Heart right ventricle (tissue), 16 donors: ENCODE measurements around the gene PPCS. TPM values are rescaled to one million over a fixed set of nuclear protein-coding genes. Genes with fewer than 3 reads are reported as not detected.

Experiments
- ATAC-seq, 8 donors: fragments of 200-7000 bp; cut with Tn5 transposase; one replicate each; pipeline ENCODE4 v1.9.1; 2020; ENCODE audit warnings: mild to moderate bottlenecking in 8 of 8, moderate library complexity in 8 of 8, moderate number of reproducible peaks in 1 of 8
- DNase-seq, 2 donors: peaks; one replicate each; pipeline ENCODE4 v3.0.0-alpha.2; 2020
- H3K27ac ChIP-seq, 10 donors: fragments of 200-600 bp; sonication (generic) in 2 of 10; one replicate each; pipeline versions ENCODE4 v1.5.0 to v1.8.0; 2020 to 2022; ENCODE audit warnings: mild to moderate bottlenecking in 3 of 10
- H3K27me3 ChIP-seq, 7 donors: fragments of 200-600 bp; one replicate each; pipeline ENCODE4 v1.8.0; 2021 to 2022; ENCODE audit warnings: mild to moderate bottlenecking in 2 of 7
- H3K36me3 ChIP-seq, 9 donors: fragments of 200-600 bp; sonication (generic) in 1 of 9; one replicate each; pipeline versions ENCODE4 v1.5.0 to v1.8.0; 2020 to 2022; ENCODE audit warnings: mild to moderate bottlenecking in 2 of 9
- H3K4me1 ChIP-seq, 9 donors: fragments of 200-600 bp; sonication (generic) in 1 of 9; one replicate each; pipeline versions ENCODE4 v1.5.0 to v1.8.0; 2020 to 2022; ENCODE audit warnings: mild to moderate bottlenecking in 4 of 9
- H3K4me3 ChIP-seq, 10 donors: fragments of 200-600 bp; sonication (generic) in 2 of 10; one replicate each; pipeline versions ENCODE4 v1.5.0 to v1.8.0; 2020 to 2022; ENCODE audit warnings: mild to moderate bottlenecking in 7 of 10, moderate library complexity in 2 of 10
- H3K9me3 ChIP-seq, 11 donors: fragments of 200-600 bp in 10 of 11; sonication (generic) in 2 of 11; one replicate each; pipeline versions ENCODE4 v1.5.0 to v1.8.0; 2013 to 2022; ENCODE audit warnings: mild to moderate bottlenecking in 2 of 11, control low read depth in 1 of 11, moderate library complexity in 1 of 11
- CTCF ChIP-seq, 9 donors: fragments of 200-600 bp; sonication (generic) in 2 of 9; IDR thresholded peaks; one replicate each; pipeline versions ENCODE4 v1.5.0 to v1.8.0; 2021 to 2022; ENCODE audit warnings: antibody characterized with exemption in 9 of 9, mild to moderate bottlenecking in 5 of 9, moderate library complexity in 1 of 9
- WGBS, 2 donors: extraction: QIAGEN DNeasy Blood & Tissue Kit; methylation state at CpG; one replicate each; pipeline ENCODE4 v1.1.7; 2013; ENCODE audit warnings: inconsistent platforms in 1 of 2; 5-methylcytosine and 5-hydroxymethylcytosine counted together
- intact Hi-C, 10 donors: fragments of 100-400 bp; cut with DNase I; formaldehyde crosslinking; loops; one replicate each; pipeline versions ENCODE4 v1.11.1 to v1.14.2; 2022
- polyA plus RNA-seq, 2 donors: library from polyadenylated mRNA; stranded (reverse); fragments of 200-250 nt; gene quantifications; one replicate each; pipeline ENCODE4 v1.2.3, GENCODE V29; 2013
- total RNA-seq, 10 donors: library from RNA; stranded (reverse); fragmentation: NEBNext Ultra II Directional in 3 of 10; extraction: Animal tissue kit (Norgen Biotek cat#: 25700) in 3 of 10; gene quantifications; one replicate each; pipeline versions ENCODE4 v1.2.1 to v1.2.4, GENCODE V29; 2021 to 2023
- donor health status: Arrhythmogenic right ventricular cardiomyopathy.
- donor health status: ischemic (EF 13 %, LVEDD 7.1; RV severe dilation, severe dysfunction).
- donor health status: healthy with polysubstance abuse.
- donor health status: DM: no; HTN: yes; CAD: no.
- donor health status: DM: no; HTN: no; CAD: no.
- donor health status: ischemic (EF 25% LVEDD 6.9; RV normal size, moderate dysfunction).
- donor health status: ischemic (EF 25% LVEDD 5.7; RV mildly dilated, moderate dysfunction).
- donor health status: healthy.
- donor health status: DM: yes; HTN: yes; CAD: no.
- donor health status: Ischemic cardiomyopathy.
- donor health status: ischemic (EF 35%, LVEDD 5.7; RV mildly dilated, moderate dysfunction).
- donor health status: nonischemic (EF 11% LVEDD 7.7; RV severe dilation, severe dysfunction).
- donor health status: DM: yes; HTN: yes; CAD: no.
- donor health status: PGD.
- donor health status: ischemic (EF 29% LVEDD 5.4; RV normal size, mild dysfunction).
- donor health status: nonischemic (EF 23%, LVEDD 6.1; RV moderate dilation, normal function).

The PPCS gene
- total and polyA plus RNA-seq, 12 donors, result 33.2 to 50.0 (median 42.5) TPM

GRCh38 chr1:42422737-42423136 is 33.6 kb upstream of the PPCS start:
- peak in 1 of 8 donors; percentile 54 for ATAC-seq
- Histone ChIP-seq H3K4me3 (no peak overlapping the region), H3K27me3 (no peaks in the 10 kb centered on the region), H3K36me3 (no peaks in the 10 kb centered on the region), H3K27ac (no peak overlapping the region), H3K4me1 (peaks cover 7 to 43% (median 13%) of the 10 kb centered on the region in 9 donors), H3K9me3 (no peaks in the 10 kb centered on the region)
- 45 to 56% methylated on average over 9 of the region's 9 CpGs for WGBS, 2 donors
- peak; percentile 10 to 20 for DNase-seq
- intact Hi-C loops, result no loop called here
- TF ChIP-seq CTCF (IDR thresholded peaks at IDR 0.05), result no peak

- no peaks in the 10 kb centered on the region for H3K27me3 ChIP-seq
- 69 to 74% methylated on average over 3 of the region's 3 CpGs for WGBS, 2 donors
- intact Hi-C loops, result no loop called here
- ATAC-seq (no peak), DNase-seq (no peak)
- TF ChIP-seq CTCF (IDR thresholded peaks at IDR 0.05), result no peak
- no peaks in the 10 kb centered on the region for H3K36me3 ChIP-seq
- no peak overlapping the region for H3K4me3 ChIP-seq
- H3K4me1 ChIP-seq, result peaks cover 7 to 42% (median 13%) of the 10 kb centered on the region in 9 donors
- H3K9me3 ChIP-seq, result no peaks in the 10 kb centered on the region
- no peak overlapping the region for H3K27ac ChIP-seq
These were observed 32.7 kb upstream of the PPCS start for GRCh38 chr1:42423681-42424080.

- Histone ChIP-seq H3K27ac (no peak overlapping the region), H3K9me3 (no peaks in the 10 kb centered on the region), H3K27me3 (no peaks in the 10 kb centered on the region), H3K36me3 (no peaks in the 10 kb centered on the region), H3K4me3 (no peak overlapping the region), H3K4me1 (peaks cover 7 to 38% (median 13%) of the 10 kb centered on the region in 9 donors)
- no peak for ATAC-seq
- intact Hi-C loops, result no loop called here
- DNase-seq, result no peak
- 82 to 84% methylated on average over 4 of the region's 4 CpGs for WGBS, 2 donors
- no peak for TF ChIP-seq CTCF (IDR thresholded peaks at IDR 0.05)
These were observed 32.1 kb upstream of the PPCS start for GRCh38 chr1:42424201-42424600.

- Histone ChIP-seq H3K9me3 (no peaks in the 10 kb centered on the region), H3K4me1 (peaks cover 0 to 8% (median 3%) of the 10 kb centered on the region in 9 donors), H3K36me3 (no peaks in the 10 kb centered on the region), H3K4me3 (no peak overlapping the region), H3K27ac (no peak overlapping the region), H3K27me3 (no peaks in the 10 kb centered on the region)
- TF ChIP-seq CTCF (IDR thresholded peaks at IDR 0.05), result no peak
- WGBS, 2 donors, result 35 to 43% methylated on average over 4 of the region's 4 CpGs
- ATAC-seq (no peak), DNase-seq (no peak)
- intact Hi-C loops, result no loop called here
These were observed 29.1 kb upstream of the PPCS start for GRCh38 chr1:42427240-42427639.
